ENCODE data around the gene TLR1.

Gene TLR1

DNA sequence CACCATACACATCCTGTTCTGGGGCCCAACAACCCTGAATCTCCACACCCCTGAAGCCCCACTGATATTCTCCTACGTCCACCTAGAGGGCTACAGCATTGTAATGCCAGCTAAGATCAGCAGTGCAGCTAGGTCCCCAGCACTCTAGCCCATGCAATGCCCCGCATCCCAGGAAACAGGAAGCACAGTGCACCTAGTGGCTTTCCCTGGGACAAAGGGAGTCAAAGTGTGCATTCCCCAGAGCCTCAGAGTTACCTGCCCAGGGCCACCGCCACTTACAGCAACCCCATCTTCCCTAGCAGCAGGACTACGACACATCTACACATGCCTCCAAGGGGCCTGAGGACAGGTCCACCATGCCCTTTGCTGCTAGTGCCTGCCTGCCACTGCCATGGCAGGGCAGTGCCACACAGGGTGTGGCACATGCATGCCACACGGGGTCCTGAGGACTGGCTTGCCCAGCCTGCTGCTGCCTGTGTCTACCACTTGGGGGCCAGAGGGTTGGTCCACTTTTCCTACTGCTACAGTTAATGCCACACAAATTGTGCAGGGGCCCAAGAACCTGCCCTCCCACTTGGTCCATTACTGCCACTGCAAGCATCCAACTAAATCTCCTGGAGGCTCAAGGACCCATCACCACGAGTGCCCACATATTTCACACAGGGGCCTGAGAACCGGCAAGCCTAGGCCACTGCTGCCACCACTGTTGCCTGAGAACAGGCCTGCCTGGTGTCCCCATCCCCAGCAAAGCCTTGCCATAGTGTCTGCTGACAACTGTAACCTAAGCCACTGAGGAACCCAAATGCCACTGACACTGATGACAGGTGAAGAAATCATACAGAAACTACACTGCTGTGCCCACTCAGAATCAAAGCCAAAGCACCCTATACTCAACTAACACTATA is 28.3 kb upstream of the TLR1 start:
- H3K27me3 ChIP-seq (replicated peaks; ENCODE audit: insufficient read depth, low read length) = no peaks in the 10 kb centered on the region
- no peak overlapping the region for H3K4me2 ChIP-seq (ENCODE audit: low read depth, low read length)
- H3K9me2 ChIP-seq (replicated peaks; ENCODE audit: insufficient read depth, low read length) = no peaks in the 10 kb centered on the region
- H3F3A ChIP-seq (ENCODE audit: insufficient read depth, low read length) = no peaks in the 10 kb centered on the region
- peaks cover 14% of the 10 kb centered on the region for H3K79me2 ChIP-seq (ENCODE audit: low read length)
- H3K9me3 ChIP-seq (replicated peaks; ENCODE audit: insufficient read depth, low read length) = no peaks in the 10 kb centered on the region
- no peak overlapping the region for H3K9ac ChIP-seq (ENCODE audit: low read length)
- H4K20me1 ChIP-seq (ENCODE audit: insufficient read depth, low read length) = no peaks in the 10 kb centered on the region
- H3K4me1 ChIP-seq (ENCODE audit: low read length) = no peaks in the 10 kb centered on the region
- no peak overlapping the region for H2AFZ ChIP-seq (ENCODE audit: low read length)
- no peak overlapping the region for H3K27ac ChIP-seq (ENCODE audit: low read length)
- H3K36me3 ChIP-seq (replicated peaks; ENCODE audit: insufficient read depth, low read length) = no peaks in the 10 kb centered on the region
- no peak for TF ChIP-seq EZH2 (optimal IDR thresholded peaks at IDR 0.05; ENCODE audit: low read depth, low read length)
- TF ChIP-seq, protein P1, sequence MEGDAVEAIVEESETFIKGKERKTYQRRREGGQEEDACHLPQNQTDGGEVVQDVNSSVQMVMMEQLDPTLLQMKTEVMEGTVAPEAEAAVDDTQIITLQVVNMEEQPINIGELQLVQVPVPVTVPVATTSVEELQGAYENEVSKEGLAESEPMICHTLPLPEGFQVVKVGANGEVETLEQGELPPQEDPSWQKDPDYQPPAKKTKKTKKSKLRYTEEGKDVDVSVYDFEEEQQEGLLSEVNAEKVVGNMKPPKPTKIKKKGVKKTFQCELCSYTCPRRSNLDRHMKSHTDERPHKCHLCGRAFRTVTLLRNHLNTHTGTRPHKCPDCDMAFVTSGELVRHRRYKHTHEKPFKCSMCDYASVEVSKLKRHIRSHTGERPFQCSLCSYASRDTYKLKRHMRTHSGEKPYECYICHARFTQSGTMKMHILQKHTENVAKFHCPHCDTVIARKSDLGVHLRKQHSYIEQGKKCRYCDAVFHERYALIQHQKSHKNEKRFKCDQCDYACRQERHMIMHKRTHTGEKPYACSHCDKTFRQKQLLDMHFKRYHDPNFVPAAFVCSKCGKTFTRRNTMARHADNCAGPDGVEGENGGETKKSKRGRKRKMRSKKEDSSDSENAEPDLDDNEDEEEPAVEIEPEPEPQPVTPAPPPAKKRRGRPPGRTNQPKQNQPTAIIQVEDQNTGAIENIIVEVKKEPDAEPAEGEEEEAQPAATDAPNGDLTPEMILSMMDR (IDR thresholded peaks at IDR 0.05; ENCODE audit: low read length) = peak; percentile 23; the same call in 1 of the 2 replicates
- TF ChIP-seq EZH2phosphoT487 (IDR thresholded peaks at IDR 0.05; ENCODE audit: low read length) = no peak
- peak; percentile 10 for DNase-seq
- H3K4me3 ChIP-seq (ENCODE audit: low read length) = no peak overlapping the region

DNA sequence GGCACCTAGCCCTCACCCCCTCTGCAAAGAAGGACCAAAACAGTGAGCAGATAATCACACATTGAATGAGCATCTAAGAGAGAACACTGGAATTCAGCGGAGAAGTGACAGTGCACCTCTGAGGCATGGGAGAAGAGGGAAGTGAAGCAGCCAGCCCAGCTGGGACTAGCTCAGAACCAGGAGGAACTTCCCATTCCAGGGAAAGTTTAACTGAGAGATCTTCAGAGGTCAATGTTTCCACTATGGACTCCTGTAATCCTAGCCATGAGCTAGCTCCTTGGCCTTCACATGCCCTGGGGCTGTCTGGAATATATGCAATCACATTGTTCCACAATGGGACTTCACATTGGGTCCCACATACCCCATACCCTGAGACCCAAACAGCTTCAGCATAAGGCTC is 27.6 kb upstream of the TLR1 start:
- H2AFZ ChIP-seq (ENCODE audit: low read length) = no peak overlapping the region
- H3K4me2 ChIP-seq (ENCODE audit: low read depth, low read length) = no peak overlapping the region
- no peaks in the 10 kb centered on the region for H3K9me3 ChIP-seq (replicated peaks; ENCODE audit: insufficient read depth, low read length)
- H4K20me1 ChIP-seq (ENCODE audit: insufficient read depth, low read length) = no peaks in the 10 kb centered on the region
- no peak for TF ChIP-seq EZH2 (optimal IDR thresholded peaks at IDR 0.05; ENCODE audit: low read depth, low read length)
- TF ChIP-seq, protein P1 (IDR thresholded peaks at IDR 0.05; ENCODE audit: low read length) = no peak
- TF ChIP-seq EZH2phosphoT487 (IDR thresholded peaks at IDR 0.05; ENCODE audit: low read length) = no peak
- H3K4me3 ChIP-seq (ENCODE audit: low read length) = no peak overlapping the region
- H3K27ac ChIP-seq (ENCODE audit: low read length) = no peak overlapping the region
- no peaks in the 10 kb centered on the region for H3K9me2 ChIP-seq (replicated peaks; ENCODE audit: insufficient read depth, low read length)
- no peaks in the 10 kb centered on the region for H3K27me3 ChIP-seq (replicated peaks; ENCODE audit: insufficient read depth, low read length)
- no peak overlapping the region for H3K9ac ChIP-seq (ENCODE audit: low read length)
- no peaks in the 10 kb centered on the region for H3K36me3 ChIP-seq (replicated peaks; ENCODE audit: insufficient read depth, low read length)
- no peak for DNase-seq
- no peaks in the 10 kb centered on the region for H3F3A ChIP-seq (ENCODE audit: insufficient read depth, low read length)
- peaks cover 14% of the 10 kb centered on the region for H3K79me2 ChIP-seq (ENCODE audit: low read length)
- H3K4me1 ChIP-seq (ENCODE audit: low read length) = no peaks in the 10 kb centered on the region

DNA sequence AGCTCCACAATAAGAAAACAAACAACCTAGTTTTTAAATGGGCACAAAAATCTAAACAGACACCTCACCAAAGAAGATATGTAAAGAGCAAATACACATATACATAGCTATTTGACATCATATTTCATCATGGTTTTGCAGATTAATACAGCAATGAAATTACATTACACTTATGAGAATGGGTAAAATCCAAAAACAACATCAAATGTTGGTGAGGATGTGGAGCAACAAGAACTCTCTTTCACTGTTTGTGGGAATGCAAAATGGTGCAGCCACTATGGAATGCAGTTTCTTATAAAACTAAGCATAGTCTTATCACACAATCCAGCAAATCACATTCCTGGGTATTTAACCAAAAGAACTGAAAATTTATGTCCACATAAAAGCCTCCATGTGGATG is 27.1 kb upstream of the TLR1 start:
- Histone ChIP-seq H3F3A (ENCODE audit: insufficient read depth, low read length) (no peaks in the 10 kb centered on the region), H3K79me2 (ENCODE audit: low read length) (peaks cover 14% of the 10 kb centered on the region), H4K20me1 (ENCODE audit: insufficient read depth, low read length) (no peaks in the 10 kb centered on the region), H3K4me2 (ENCODE audit: low read depth, low read length) (no peak overlapping the region), H3K27ac (ENCODE audit: low read length) (no peak overlapping the region), H3K4me1 (ENCODE audit: low read length) (no peaks in the 10 kb centered on the region), H3K9ac (ENCODE audit: low read length) (no peak overlapping the region), H3K9me2 (replicated peaks; ENCODE audit: insufficient read depth, low read length) (no peaks in the 10 kb centered on the region), H3K27me3 (replicated peaks; ENCODE audit: insufficient read depth, low read length) (no peaks in the 10 kb centered on the region), H3K36me3 (replicated peaks; ENCODE audit: insufficient read depth, low read length) (no peaks in the 10 kb centered on the region), H3K4me3 (ENCODE audit: low read length) (no peak overlapping the region), H3K9me3 (replicated peaks; ENCODE audit: insufficient read depth, low read length) (no peaks in the 10 kb centered on the region), H2AFZ (ENCODE audit: low read length) (no peak overlapping the region)
- no peak for DNase-seq
- TF ChIP-seq, protein P1 (IDR thresholded peaks at IDR 0.05; ENCODE audit: low read length) = no peak
- TF ChIP-seq EZH2 (optimal IDR thresholded peaks at IDR 0.05; ENCODE audit: low read depth, low read length) (no peak), EZH2phosphoT487 (IDR thresholded peaks at IDR 0.05; ENCODE audit: low read length) (no peak)
